ENCODE data around the gene KRT4. TPM values are rescaled to one million over a fixed set of nuclear protein-coding genes. Genes with fewer than 3 reads are reported as not detected.

Gene KRT4
- total RNA-seq: not detected in 2 replicates

GRCh38 chr12:52813885-52814709 lies at the start of gene KRT4:
Gene KRT4 (minus strand): TSS chr12:52814116. CDS start chr12:52814058, 58 bp downstream.

DNA sequence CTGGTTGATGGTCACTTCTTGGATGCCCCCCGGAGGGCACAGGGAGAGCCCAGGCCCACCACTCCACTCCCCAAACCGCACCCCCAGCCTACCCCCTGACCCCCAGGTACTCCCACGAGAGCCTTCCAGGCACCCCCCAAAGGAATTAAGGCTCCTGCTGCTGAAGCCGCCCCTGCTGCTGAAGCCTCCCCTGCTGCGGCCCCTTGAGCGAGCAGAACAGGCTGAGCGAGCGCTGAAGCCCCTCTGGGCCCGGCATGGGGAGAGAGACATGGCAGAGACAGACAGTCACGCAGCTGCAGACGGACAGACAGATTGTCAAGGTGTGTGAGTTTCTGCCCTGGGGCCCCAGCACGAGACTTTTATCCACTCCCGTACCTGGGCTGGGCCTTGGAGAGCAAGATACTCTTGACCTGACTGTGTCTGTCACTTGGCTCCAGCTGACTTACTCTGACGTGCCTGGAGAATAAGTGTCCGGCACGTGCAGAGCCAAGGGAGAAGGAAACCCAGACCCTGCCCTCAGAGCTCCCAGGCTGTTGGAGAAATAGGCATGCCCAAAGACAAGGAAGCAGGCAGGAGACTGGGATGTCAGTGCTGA lies 34.8 kb upstream of the KRT4 start, which contains the start of gene KRT78:
KRT78 (minus strand) TSS at position 334 of the 595 bp plus-strand sequence; CDS start at position 270, 64 bp downstream.

DNA sequence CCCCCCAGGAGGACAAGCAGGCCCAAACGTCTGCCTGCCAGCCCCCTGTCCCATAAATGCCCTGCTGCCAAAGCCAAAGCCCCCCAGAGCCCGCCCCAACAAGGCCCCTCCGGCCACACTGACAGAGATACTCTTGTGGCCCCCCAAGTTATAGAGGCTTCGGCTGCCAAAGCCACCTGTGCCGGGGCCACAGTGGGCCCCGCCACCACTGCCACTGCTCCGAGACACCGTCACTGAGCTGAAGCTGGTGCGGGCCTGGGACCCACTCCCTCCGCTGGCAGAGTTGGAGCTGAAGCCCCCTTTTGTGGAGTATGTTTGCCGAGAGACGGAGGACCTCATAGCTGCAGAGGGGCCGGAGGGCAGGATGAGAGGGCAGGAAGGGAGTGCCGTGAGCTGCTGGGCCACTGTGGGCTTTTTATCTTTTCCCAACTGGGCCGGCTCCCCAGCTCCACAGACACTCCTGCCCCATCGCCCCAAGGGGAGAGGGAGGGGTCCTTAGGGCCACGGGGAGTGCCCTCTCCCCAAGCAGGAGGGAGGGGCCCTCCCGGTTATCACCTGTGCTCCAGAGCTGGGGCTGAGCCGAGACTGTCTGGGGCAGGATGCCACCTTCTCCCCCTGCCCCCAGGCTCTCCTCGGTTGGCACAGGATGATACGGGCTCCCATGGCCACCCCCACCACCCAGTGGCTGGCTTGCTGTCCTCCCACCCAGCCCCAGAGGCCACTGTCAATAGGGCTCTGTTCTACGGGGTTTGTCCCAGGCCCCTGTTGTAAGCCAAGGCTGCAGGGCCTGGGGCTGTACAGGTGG lies 20.2 kb upstream of the KRT4 start, which contains the start of gene KRT79:
KRT79 (minus strand) TSS at position 390 of the 805 bp plus-strand sequence; CDS start at position 339, 51 bp downstream.

DNA sequence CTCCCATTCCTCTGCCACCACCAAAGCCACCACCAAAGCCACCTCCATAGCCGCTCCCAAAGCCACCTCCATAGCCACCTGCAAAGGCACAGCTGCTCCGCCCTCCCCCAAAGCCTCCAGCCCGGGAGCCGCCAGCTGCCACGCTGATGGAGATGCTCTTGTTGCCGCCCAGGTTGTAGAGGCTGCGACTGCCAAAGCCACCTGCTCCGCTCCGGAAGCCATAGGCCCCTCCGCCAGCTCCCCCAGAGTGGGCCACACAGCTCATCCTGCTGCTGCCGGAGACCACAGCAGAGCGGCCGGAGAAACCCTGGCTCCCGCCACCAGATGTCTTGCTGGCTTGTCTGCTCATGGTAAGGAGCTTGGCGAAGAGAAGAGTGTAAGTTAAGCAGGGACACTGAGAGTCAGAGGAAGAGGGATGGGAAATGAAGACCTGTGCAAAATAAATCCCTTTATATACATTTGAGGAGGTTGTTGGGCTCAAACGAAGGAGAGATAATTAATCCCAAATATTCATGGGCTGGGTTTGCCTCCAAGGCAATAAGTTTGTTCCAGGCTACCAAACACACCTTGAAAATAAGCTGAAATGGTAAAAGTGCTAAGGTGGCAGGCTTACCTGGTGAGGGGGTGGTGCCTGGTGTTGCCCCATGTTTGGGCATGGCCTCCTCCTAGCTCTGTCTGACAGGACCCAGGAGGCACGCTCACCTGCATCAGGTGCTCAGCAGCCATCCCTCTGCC lies 18.1 kb downstream of the KRT4 start, which contains the start of gene KRT3:
KRT3 (minus strand) TSS at position 424 of the 735 bp plus-strand sequence; CDS start at position 349, 75 bp downstream.

GRCh38 chr12:52776913-52777395 lies 37.0 kb downstream of the KRT4 start, which contains the start of gene KRT76:
Gene KRT76 (minus strand): TSS chr12:52777345. CDS start chr12:52777291, 54 bp downstream.

Small RNA genes within 50 kb of the gene (small RNA-seq; reads per million reads assigned to genes)
- gene AC107016.2: not detected

Other genes starting within 250 kb of the KRT4 start
- gene KRT74, start 240.3 kb downstream of the KRT4 start, total RNA-seq: not detected in 2 replicates
- not detected in 2 replicates for gene KRT72, start 212.7 kb downstream of the KRT4 start, total RNA-seq
- not detected in 2 replicates for gene KRT73, start 195.6 kb downstream of the KRT4 start, total RNA-seq
- not detected in 2 replicates for gene KRT2, start 161.9 kb downstream of the KRT4 start, total RNA-seq
- not detected in 2 replicates for gene KRT1, start 133.7 kb downstream of the KRT4 start, total RNA-seq
- gene KRT77, start 110.6 kb downstream of the KRT4 start, total RNA-seq: not detected in 2 replicates
- not detected in 2 replicates for gene KRT76, start 36.8 kb downstream of the KRT4 start, total RNA-seq
- not detected in 2 replicates for gene KRT3, start 18.0 kb downstream of the KRT4 start, total RNA-seq
- gene KRT79, start 20.2 kb upstream of the KRT4 start, total RNA-seq: not detected in 2 replicates
- gene KRT78, start 34.9 kb upstream of the KRT4 start, total RNA-seq: not detected in 2 replicates
- 1,687 and 3,634 TPM in 2 replicates for gene KRT8, start 91.0 kb upstream of the KRT4 start, total RNA-seq
- 1,534 and 4,469 TPM in 2 replicates for gene KRT18, start 135.0 kb upstream of the KRT4 start, total RNA-seq
- gene EIF4B, start 192.3 kb upstream of the KRT4 start, total RNA-seq: 801 and 934 TPM in 2 replicates
- 5.1 and 14.9 TPM in 2 replicates for gene TNS2, start 235.9 kb upstream of the KRT4 start, total RNA-seq